ENCODE measurements around the gene TMEM129.

Gene TMEM129

GRCh38 chr4:1745697-1746096 is 24.6 kb upstream of the TMEM129 start:
- H3K36me3 ChIP-seq (ENCODE audit: insufficient read depth, low read length) = peaks cover 31% of the 10 kb centered on the region
- no peak overlapping the region for H2AFZ ChIP-seq (ENCODE audit: low read depth, low read length)
- no peak overlapping the region for H3K4me3 ChIP-seq (ENCODE audit: low read length)
- H3K27me3 ChIP-seq (ENCODE audit: insufficient read depth, low read length) = no peaks in the 10 kb centered on the region
- peaks cover 15% of the 10 kb centered on the region for H3K4me1 ChIP-seq (ENCODE audit: insufficient read depth, low read length)
- no peaks in the 10 kb centered on the region for H3K9me3 ChIP-seq (ENCODE audit: low read length)

GRCh38 chr4:1745165-1745564 is 24.0 kb upstream of the TMEM129 start:
- peaks cover 15% of the 10 kb centered on the region for H3K4me1 ChIP-seq (ENCODE audit: insufficient read depth, low read length)
- H3K27me3 ChIP-seq (ENCODE audit: insufficient read depth, low read length) = no peaks in the 10 kb centered on the region
- no peak overlapping the region for H2AFZ ChIP-seq (ENCODE audit: low read depth, low read length)
- H3K4me3 ChIP-seq (ENCODE audit: low read length) = no peak overlapping the region
- H3K36me3 ChIP-seq (ENCODE audit: insufficient read depth, low read length) = peaks cover 36% of the 10 kb centered on the region
- H3K9me3 ChIP-seq (ENCODE audit: low read length) = no peaks in the 10 kb centered on the region

GRCh38 chr4:1744552-1744951 is 23.4 kb upstream of the TMEM129 start:
- Histone ChIP-seq H3K4me3 (ENCODE audit: low read length) (no peak overlapping the region), H2AFZ (ENCODE audit: low read depth, low read length) (no peak overlapping the region), H3K9me3 (ENCODE audit: low read length) (no peaks in the 10 kb centered on the region), H3K4me1 (ENCODE audit: insufficient read depth, low read length) (peaks cover 11% of the 10 kb centered on the region), H3K36me3 (ENCODE audit: insufficient read depth, low read length) (peaks cover 42% of the 10 kb centered on the region), H3K27me3 (ENCODE audit: insufficient read depth, low read length) (no peaks in the 10 kb centered on the region)

GRCh38 chr4:1743975-1744374 is 22.9 kb upstream of the TMEM129 start:
- Histone ChIP-seq H3K4me1 (ENCODE audit: insufficient read depth, low read length) (peaks cover 8% of the 10 kb centered on the region), H2AFZ (ENCODE audit: low read depth, low read length) (no peak overlapping the region), H3K36me3 (ENCODE audit: insufficient read depth, low read length) (peaks cover 47% of the 10 kb centered on the region), H3K27me3 (ENCODE audit: insufficient read depth, low read length) (no peaks in the 10 kb centered on the region), H3K4me3 (ENCODE audit: low read length) (no peak overlapping the region), H3K9me3 (ENCODE audit: low read length) (no peaks in the 10 kb centered on the region)

- H2AFZ ChIP-seq (ENCODE audit: low read depth, low read length) = no peak overlapping the region
- H3K36me3 ChIP-seq (ENCODE audit: insufficient read depth, low read length) = peaks cover 51% of the 10 kb centered on the region
These were observed 22.4 kb upstream of the TMEM129 start for GRCh38 chr4:1743551-1743950.

GRCh38 chr4:1741208-1741607 is 20.1 kb upstream of the TMEM129 start:
- H3K4me3 ChIP-seq (ENCODE audit: low read length) = no peak overlapping the region
- no peaks in the 10 kb centered on the region for H3K27me3 ChIP-seq (ENCODE audit: insufficient read depth, low read length)
- no peak overlapping the region for H2AFZ ChIP-seq (ENCODE audit: low read depth, low read length)
- peaks cover 19% of the 10 kb centered on the region for H3K9me3 ChIP-seq (ENCODE audit: low read length)
- peaks cover 72% of the 10 kb centered on the region for H3K36me3 ChIP-seq (ENCODE audit: insufficient read depth, low read length)
- no peaks in the 10 kb centered on the region for H3K4me1 ChIP-seq (ENCODE audit: insufficient read depth, low read length)

More at GRCh38 chr4:1743551-1743950, 22.4 kb upstream of the TMEM129 start:
- H3K9me3 ChIP-seq (ENCODE audit: low read length) = peaks cover 1% of the 10 kb centered on the region
- peaks cover 8% of the 10 kb centered on the region for H3K4me1 ChIP-seq (ENCODE audit: insufficient read depth, low read length)
- H3K4me3 ChIP-seq (ENCODE audit: low read length) = no peak overlapping the region
- H3K27me3 ChIP-seq (ENCODE audit: insufficient read depth, low read length) = no peaks in the 10 kb centered on the region

- Histone ChIP-seq H3K27me3 (ENCODE audit: insufficient read depth, low read length) (no peaks in the 10 kb centered on the region), H3K4me1 (ENCODE audit: insufficient read depth, low read length) (no peaks in the 10 kb centered on the region), H3K9me3 (ENCODE audit: low read length) (peaks cover 19% of the 10 kb centered on the region), H3K4me3 (ENCODE audit: low read length) (no peak overlapping the region), H3K36me3 (ENCODE audit: insufficient read depth, low read length) (peaks cover 81% of the 10 kb centered on the region), H2AFZ (ENCODE audit: low read depth, low read length) (no peak overlapping the region)
These were observed 19.0 kb upstream of the TMEM129 start for GRCh38 chr4:1740021-1740545.

- Histone ChIP-seq H3K4me1 (ENCODE audit: insufficient read depth, low read length) (no peaks in the 10 kb centered on the region), H3K36me3 (ENCODE audit: insufficient read depth, low read length) (peaks cover 83% of the 10 kb centered on the region), H2AFZ (ENCODE audit: low read depth, low read length) (no peak overlapping the region), H3K27me3 (ENCODE audit: insufficient read depth, low read length) (no peaks in the 10 kb centered on the region), H3K9me3 (ENCODE audit: low read length) (peaks cover 19% of the 10 kb centered on the region), H3K4me3 (ENCODE audit: low read length) (no peak overlapping the region)
These were observed 18.2 kb upstream of the TMEM129 start for GRCh38 chr4:1739358-1739757.

GRCh38 chr4:1738410-1738809 is 17.3 kb upstream of the TMEM129 start:
- Histone ChIP-seq H3K9me3 (ENCODE audit: low read length) (peaks cover 19% of the 10 kb centered on the region), H2AFZ (ENCODE audit: low read depth, low read length) (no peak overlapping the region), H3K36me3 (ENCODE audit: insufficient read depth, low read length) (peaks cover 76% of the 10 kb centered on the region), H3K4me3 (ENCODE audit: low read length) (no peak overlapping the region), H3K27me3 (ENCODE audit: insufficient read depth, low read length) (no peaks in the 10 kb centered on the region), H3K4me1 (ENCODE audit: insufficient read depth, low read length) (no peaks in the 10 kb centered on the region)

- Histone ChIP-seq H2AFZ (ENCODE audit: low read depth, low read length) (no peak overlapping the region), H3K27me3 (ENCODE audit: insufficient read depth, low read length) (no peaks in the 10 kb centered on the region), H3K4me3 (ENCODE audit: low read length) (no peak overlapping the region), H3K36me3 (ENCODE audit: insufficient read depth, low read length) (peaks cover 82% of the 10 kb centered on the region), H3K4me1 (ENCODE audit: insufficient read depth, low read length) (no peaks in the 10 kb centered on the region), H3K9me3 (ENCODE audit: low read length) (peaks cover 19% of the 10 kb centered on the region)
These were observed 16.5 kb upstream of the TMEM129 start for GRCh38 chr4:1737666-1738065.

GRCh38 chr4:1736812-1737211 is 15.7 kb upstream of the TMEM129 start:
- peaks cover 19% of the 10 kb centered on the region for H3K9me3 ChIP-seq (ENCODE audit: low read length)
- H3K36me3 ChIP-seq (ENCODE audit: insufficient read depth, low read length) = peaks cover 85% of the 10 kb centered on the region
- no peak overlapping the region for H3K4me3 ChIP-seq (ENCODE audit: low read length)
- H3K4me1 ChIP-seq (ENCODE audit: insufficient read depth, low read length) = no peaks in the 10 kb centered on the region
- H2AFZ ChIP-seq (ENCODE audit: low read depth, low read length) = no peak overlapping the region
- no peaks in the 10 kb centered on the region for H3K27me3 ChIP-seq (ENCODE audit: insufficient read depth, low read length)

GRCh38 chr4:1735215-1735614 is 14.1 kb upstream of the TMEM129 start:
- Histone ChIP-seq H3K27me3 (ENCODE audit: insufficient read depth, low read length) (no peaks in the 10 kb centered on the region), H3K36me3 (ENCODE audit: insufficient read depth, low read length) (peaks cover 85% of the 10 kb centered on the region)

GRCh38 chr4:1732911-1733310 is 11.8 kb upstream of the TMEM129 start:
- Histone ChIP-seq H3K9me3 (ENCODE audit: low read length) (peaks cover 11% of the 10 kb centered on the region), H3K27me3 (ENCODE audit: insufficient read depth, low read length) (no peaks in the 10 kb centered on the region), H3K4me1 (ENCODE audit: insufficient read depth, low read length) (no peaks in the 10 kb centered on the region), H3K36me3 (ENCODE audit: insufficient read depth, low read length) (peaks cover 80% of the 10 kb centered on the region), H2AFZ (ENCODE audit: low read depth, low read length) (no peak overlapping the region), H3K4me3 (ENCODE audit: low read length) (no peak overlapping the region)

More at GRCh38 chr4:1735215-1735614, 14.1 kb upstream of the TMEM129 start:
- peaks cover 19% of the 10 kb centered on the region for H3K9me3 ChIP-seq (ENCODE audit: low read length)
- no peak overlapping the region for H3K4me3 ChIP-seq (ENCODE audit: low read length)
- H2AFZ ChIP-seq (ENCODE audit: low read depth, low read length) = no peak overlapping the region
- no peaks in the 10 kb centered on the region for H3K4me1 ChIP-seq (ENCODE audit: insufficient read depth, low read length)

GRCh38 chr4:1731180-1731579 is 10.1 kb upstream of the TMEM129 start:
- H3K4me1 ChIP-seq (ENCODE audit: insufficient read depth, low read length) = no peaks in the 10 kb centered on the region
- H3K27me3 ChIP-seq (ENCODE audit: insufficient read depth, low read length) = no peaks in the 10 kb centered on the region
- no peak overlapping the region for H3K4me3 ChIP-seq (ENCODE audit: low read length)
- H3K9me3 ChIP-seq (ENCODE audit: low read length) = no peaks in the 10 kb centered on the region
- no peak overlapping the region for H2AFZ ChIP-seq (ENCODE audit: low read depth, low read length)
- H3K36me3 ChIP-seq (ENCODE audit: insufficient read depth, low read length) = peaks cover 79% of the 10 kb centered on the region

Measured in neuron (in vitro differentiated cells).